Measurements from ENCODE around the gene MIB2.
"Not testable (repeated sequence)": the region's sequence is repeated elsewhere in the genome, so short reads cannot be mapped to it uniquely, and the experiment has no call there.

GRCh38 chr1:1664318-1664717, 49.0 kb downstream of the MIB2 start:
- not testable (repeated sequence) for TF ChIP-seq CTCF, POLR2A (IDR thresholded peaks at IDR 0.05)

Data from stomach (tissue), 4 donors.